GM04503 (cell line): ENCODE data around the gene PTTG1IP2.

Experiments used
- DNase-seq: peaks from one replicate; pipeline ENCODE4 v3.0.0-alpha.2; 2012; ENCODE audit warnings: low read depth

PTTG1IP2 gene

DNA sequence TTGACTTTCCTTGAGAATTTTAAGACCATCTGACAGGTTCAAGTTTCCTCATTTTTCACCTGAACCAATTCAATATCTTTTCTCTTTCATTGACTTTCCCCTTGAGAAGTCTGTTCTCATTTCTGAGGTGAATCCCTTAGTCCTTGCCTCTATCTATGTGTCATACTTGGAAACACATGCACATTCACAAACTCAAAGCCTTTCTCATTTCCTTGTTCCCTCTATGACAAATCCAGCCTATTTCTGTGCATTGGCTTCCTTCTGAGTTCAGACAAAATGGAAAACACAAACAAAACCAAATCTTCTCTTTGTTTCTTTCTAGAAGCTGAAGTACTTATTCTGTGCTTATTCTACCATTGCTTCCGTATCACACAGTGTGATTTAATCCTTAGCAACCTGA lies 13.8 kb downstream of the PTTG1IP2 start:
- no peak for DNase-seq

DNA sequence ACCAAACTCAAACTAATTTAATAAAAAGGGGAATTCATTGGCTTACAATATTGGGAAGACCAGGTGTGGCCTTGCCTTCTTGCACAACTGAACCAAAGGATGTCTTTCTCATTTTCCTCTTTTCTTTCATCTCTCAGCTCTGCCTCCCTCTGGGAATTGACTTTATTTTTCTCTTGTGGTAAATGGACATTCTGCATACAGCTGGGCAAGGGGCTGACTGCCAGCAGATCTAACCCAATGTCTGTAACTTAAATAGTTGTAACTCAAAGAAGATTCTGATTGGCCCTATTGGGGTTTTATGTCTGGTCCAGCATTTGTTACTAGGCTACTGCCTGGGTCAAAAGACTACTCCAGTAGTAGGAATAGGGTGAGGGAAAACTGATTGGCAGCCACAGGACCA lies 15.3 kb downstream of the PTTG1IP2 start:
- DNase-seq, result no peak

DNA sequence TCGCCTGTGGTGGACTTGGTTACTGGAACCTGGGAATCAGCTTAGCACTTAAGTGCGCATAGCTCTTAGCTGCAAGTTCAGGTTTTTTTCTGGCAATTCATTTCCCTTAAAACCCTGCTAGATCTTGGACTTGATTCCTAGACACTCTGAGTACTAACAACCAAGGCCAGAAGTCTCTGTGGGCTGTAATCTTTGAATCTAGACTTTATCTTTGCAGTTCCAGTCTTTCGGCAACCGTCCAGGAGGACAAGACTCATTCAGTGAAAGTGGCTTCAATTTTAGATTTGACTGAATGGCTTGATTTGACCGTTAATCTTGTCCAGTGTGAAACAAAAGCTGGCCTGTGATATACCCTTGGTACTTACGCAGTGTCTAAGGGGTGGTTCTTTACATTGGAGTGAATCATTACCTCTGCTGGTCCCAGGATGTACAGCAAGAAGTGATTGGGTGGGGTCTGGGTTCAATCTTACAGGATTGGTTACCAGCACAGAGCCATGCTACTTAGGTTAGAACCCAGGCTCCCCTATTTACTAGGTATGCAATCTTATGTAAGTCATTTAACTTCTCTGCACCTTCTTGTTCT lies 16.4 kb downstream of the PTTG1IP2 start:
- no peak for DNase-seq

GRCh38 chr7:90487808-90488207 lies 18.4 kb downstream of the PTTG1IP2 start:
- DNase-seq, result no peak

DNA sequence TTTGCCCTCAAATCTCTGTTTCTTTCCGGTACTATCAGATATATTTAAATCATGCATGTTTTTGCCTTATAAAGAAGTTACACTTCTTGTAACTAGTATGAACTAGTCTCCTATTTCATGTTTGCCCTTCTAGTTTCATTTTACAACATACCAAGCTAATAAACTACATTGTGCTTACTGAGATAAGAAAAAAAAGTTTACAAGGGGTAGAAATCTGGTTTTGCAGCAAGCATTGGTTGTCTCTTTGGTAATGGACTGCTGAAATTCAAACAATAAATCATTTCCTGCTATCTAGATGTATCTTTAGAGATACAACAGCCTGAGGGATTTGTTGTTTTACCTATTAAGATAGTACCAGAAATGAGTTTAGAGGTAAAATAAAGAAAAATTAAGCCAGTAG lies 18.8 kb downstream of the PTTG1IP2 start:
- DNase-seq, result no peak

DNA sequence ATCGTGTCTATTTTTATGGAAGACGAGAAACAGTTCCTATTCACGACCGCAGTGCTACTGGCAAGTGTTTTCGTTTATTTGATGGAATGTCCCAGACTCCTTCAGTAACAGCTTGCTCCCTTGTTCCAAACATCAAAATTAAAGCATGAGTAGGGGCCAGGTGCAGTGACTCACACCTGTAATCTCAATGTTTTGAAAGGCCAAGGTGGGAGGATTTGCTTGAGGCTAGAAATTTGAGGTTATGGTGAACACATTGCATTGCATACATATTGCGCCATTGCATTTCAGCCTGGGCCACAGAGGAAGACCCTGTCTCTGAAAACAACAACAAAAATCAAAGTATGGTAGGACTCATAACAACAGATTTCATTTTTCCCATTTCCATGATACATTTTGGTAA lies 22.8 kb downstream of the PTTG1IP2 start:
- DNase-seq, result no peak

- no peak for DNase-seq
Measured at GRCh38 chr7:90495241-90495640, 25.8 kb downstream of the PTTG1IP2 start.

- no peak for DNase-seq
Measured at GRCh38 chr7:90502539-90502938, 33.1 kb downstream of the PTTG1IP2 start.

GRCh38 chr7:90503367-90503766 lies 33.9 kb downstream of the PTTG1IP2 start:
- no peak for DNase-seq

- DNase-seq, result no peak
Measured at GRCh38 chr7:90507692-90508091, 38.3 kb downstream of the PTTG1IP2 start.

DNA sequence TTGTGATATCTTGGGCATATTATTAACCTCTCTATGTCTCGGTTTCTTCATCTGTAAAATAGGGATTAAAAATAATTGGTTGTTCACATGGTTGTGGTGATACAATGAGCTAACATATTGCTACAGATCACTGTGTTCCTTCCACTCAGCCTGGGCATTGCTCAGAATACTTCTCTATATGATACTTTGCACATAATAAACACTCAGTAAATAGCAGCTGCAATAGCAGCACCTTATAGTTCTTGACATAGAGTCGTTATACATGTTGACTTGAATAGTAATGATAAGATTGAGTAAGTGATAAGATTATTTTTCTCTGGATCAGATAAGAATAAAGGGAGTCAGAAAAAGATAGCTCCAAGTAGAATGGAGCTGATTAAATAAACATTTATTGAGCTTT lies 42.3 kb downstream of the PTTG1IP2 start:
- DNase-seq, result no peak

DNA sequence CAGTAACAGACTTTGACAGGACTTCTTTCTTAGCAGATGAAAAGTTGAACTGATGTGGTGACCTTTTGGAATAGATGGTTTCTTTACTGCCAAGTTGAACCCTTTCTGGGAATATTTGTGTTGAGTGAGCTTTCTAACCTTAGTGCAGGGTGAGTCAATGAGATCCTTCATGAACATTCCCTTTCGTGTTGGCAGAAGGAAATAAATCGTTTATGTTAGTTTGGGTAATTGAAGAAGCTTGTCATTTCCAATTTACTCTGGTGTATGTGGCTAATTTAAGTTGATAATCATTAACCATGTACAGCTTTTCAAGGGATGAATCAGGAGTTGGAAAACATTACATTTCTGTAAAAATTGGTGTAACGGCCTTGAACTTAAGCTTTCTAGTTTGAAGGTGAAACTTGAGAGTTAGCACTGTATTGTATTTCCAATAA lies 43.4 kb downstream of the PTTG1IP2 start:
- DNase-seq, result no peak

DNA sequence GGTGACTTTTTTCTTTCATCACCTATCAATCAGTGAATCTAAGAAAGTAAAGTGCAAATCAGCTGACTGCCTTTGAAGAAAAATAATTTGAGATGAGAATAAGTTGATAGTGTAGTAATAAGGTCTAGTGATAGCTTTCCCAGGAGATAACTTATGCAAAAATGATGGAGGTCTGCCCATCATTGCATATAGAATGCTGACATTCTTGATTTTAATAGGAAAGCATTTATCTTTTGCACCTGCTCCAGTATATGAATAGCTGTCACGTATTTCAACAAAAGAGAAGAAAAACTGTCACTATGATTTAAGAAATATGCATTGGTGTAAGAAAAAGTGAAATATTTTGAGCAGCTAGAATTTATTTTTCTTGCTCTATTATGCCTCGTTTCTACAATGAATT lies 46.8 kb downstream of the PTTG1IP2 start:
- no peak for DNase-seq

GRCh38 chr7:90518630-90519029 lies 49.2 kb downstream of the PTTG1IP2 start:
- DNase-seq, result no peak

- DNase-seq, result no peak
Measured at GRCh38 chr7:90520484-90520883, 51.0 kb downstream of the PTTG1IP2 start.

- DNase-seq, result peak; percentile 3
Measured at GRCh38 chr7:90530263-90530662, 60.8 kb downstream of the PTTG1IP2 start.

- no peak for DNase-seq
Measured at GRCh38 chr7:90532231-90532929, 62.9 kb downstream of the PTTG1IP2 start.

- DNase-seq, result no peak
Measured at GRCh38 chr7:90536449-90536848, 67.0 kb downstream of the PTTG1IP2 start.

- no peak for DNase-seq
Measured at GRCh38 chr7:90538405-90538804, 69.0 kb downstream of the PTTG1IP2 start.

DNA sequence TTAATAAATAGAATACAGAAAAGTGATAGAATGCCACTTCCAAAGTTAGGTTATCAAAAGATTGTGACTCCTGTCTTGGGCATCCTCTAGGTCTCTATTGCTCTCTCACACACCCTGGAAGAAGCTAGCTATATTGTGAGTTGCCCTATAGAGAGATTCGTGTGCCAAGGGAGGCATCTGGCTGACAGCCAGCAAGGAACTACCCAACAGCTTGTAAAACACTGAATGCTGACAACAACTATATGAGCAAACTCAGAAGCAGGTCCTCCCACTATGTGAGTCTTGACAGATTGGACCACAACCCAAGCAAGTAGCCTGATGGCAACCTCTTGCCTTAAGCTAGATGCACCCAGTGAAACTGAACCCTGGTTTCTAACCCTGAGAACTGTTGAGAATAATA lies 71.0 kb downstream of the PTTG1IP2 start:
- no peak for DNase-seq

GRCh38 chr7:90551036-90551435 lies 81.6 kb downstream of the PTTG1IP2 start:
- DNase-seq, result no peak

- no peak for DNase-seq
Measured at GRCh38 chr7:90552521-90552920, 83.1 kb downstream of the PTTG1IP2 start.

DNA sequence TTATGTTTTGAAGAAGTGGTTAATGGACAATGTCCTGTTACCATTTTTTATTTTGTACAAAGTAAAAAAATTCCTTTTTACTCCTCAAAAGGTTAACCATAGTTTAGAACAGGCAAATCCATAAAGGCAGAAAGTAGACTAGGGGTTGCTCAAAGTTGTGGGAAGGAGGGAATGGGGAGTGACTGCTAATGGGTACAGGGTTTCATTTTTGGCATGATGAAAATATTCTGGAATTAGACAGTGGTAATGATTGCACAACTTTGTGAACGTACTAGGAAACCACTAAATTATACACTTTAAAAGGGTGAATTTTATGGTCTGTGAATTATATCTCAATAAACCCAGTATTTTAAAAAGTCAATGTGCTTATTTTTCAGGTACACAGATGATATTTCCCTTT lies 91.3 kb downstream of the PTTG1IP2 start:
- peak; percentile 52 for DNase-seq
